Osteocyte (in vitro differentiated cells): ENCODE measurements around the gene DARS2. TPM values are rescaled to one million over a fixed set of nuclear protein-coding genes. Genes with fewer than 3 reads are reported as not detected.
"Not testable (repeated sequence)": the region's sequence is repeated elsewhere in the genome, so short reads cannot be mapped to it uniquely, and the experiment has no call there.

Source experiments
- DNase-seq: peaks from one replicate; pipeline ENCODE4 v3.0.0; 2021; ENCODE audit warnings: mixed read lengths; ENCODE audit not compliant: unreplicated experiment; ENCODE audit errors: extremely low spot score
- H3K27ac Mint-ChIP-seq: one replicate; pipeline ENCODE4 v1.8.0; 2021; ENCODE audit warnings: mild to moderate bottlenecking, mixed read lengths; ENCODE audit not compliant: unreplicated experiment
- H3K27me3 Mint-ChIP-seq: one replicate; pipeline ENCODE4 v1.8.0; 2021; ENCODE audit warnings: mixed read lengths; ENCODE audit not compliant: unreplicated experiment
- H3K36me3 Mint-ChIP-seq: one replicate; pipeline ENCODE4 v1.8.0; 2021; ENCODE audit warnings: mixed read lengths; ENCODE audit not compliant: unreplicated experiment
- H3K4me1 Mint-ChIP-seq: one replicate; pipeline ENCODE4 v1.8.0; 2021; ENCODE audit warnings: mixed read lengths; ENCODE audit not compliant: unreplicated experiment
- H3K4me3 Mint-ChIP-seq: one replicate; pipeline ENCODE4 v1.8.0; 2021; ENCODE audit warnings: mild to moderate bottlenecking, moderate library complexity, mixed read lengths; ENCODE audit not compliant: unreplicated experiment
- H3K9me3 Mint-ChIP-seq: one replicate; pipeline ENCODE4 v1.8.0; 2021; ENCODE audit warnings: mixed read lengths; ENCODE audit not compliant: unreplicated experiment
- CTCF ChIP-seq: fragments of 200-600 bp; sonication (generic); IDR thresholded peaks from 2 replicates; pipeline ENCODE4 v1.5.0; 2021; ENCODE audit warnings: antibody characterized with exemption, mild to moderate bottlenecking, moderate library complexity
- total RNA-seq: library from RNA; stranded (reverse); gene quantifications from 2 replicates; pipeline ENCODE4 v1.2.1, GENCODE V29; 2021

DARS2 gene
- total RNA-seq, 1 donor from 2014 or later, result 12.8 TPM

- no peak overlapping the region for H3K4me3 Mint-ChIP-seq
- no peak overlapping the region for H3K27ac Mint-ChIP-seq
- no peak for DNase-seq
- H3K27me3 Mint-ChIP-seq, result no peaks in the 10 kb centered on the region
- no peaks in the 10 kb centered on the region for H3K4me1 Mint-ChIP-seq
- H3K9me3 Mint-ChIP-seq, result no peaks in the 10 kb centered on the region
- TF ChIP-seq CTCF, result no peak
- H3K36me3 Mint-ChIP-seq, result peaks cover 21% of the 10 kb centered on the region
Observed at GRCh38 chr1:173789841-173790240, 34.6 kb upstream of the DARS2 start.

- no peaks in the 10 kb centered on the region for H3K27me3 Mint-ChIP-seq
- H3K36me3 Mint-ChIP-seq, result peaks cover 13% of the 10 kb centered on the region
- no peak for DNase-seq
- no peaks in the 10 kb centered on the region for H3K4me1 Mint-ChIP-seq
- TF ChIP-seq CTCF, result no peak
- no peak overlapping the region for H3K27ac Mint-ChIP-seq
- peaks cover 5% of the 10 kb centered on the region for H3K9me3 Mint-ChIP-seq
- no peak overlapping the region for H3K4me3 Mint-ChIP-seq
Observed at GRCh38 chr1:173798078-173798477, 26.4 kb upstream of the DARS2 start.

GRCh38 chr1:173799995-173800394, 24.5 kb upstream of the DARS2 start:
- not testable (repeated sequence) for H3K4me1 Mint-ChIP-seq, DNase-seq, H3K4me3 Mint-ChIP-seq, H3K9me3 Mint-ChIP-seq, H3K27me3 Mint-ChIP-seq, H3K27ac Mint-ChIP-seq
- H3K36me3 Mint-ChIP-seq, result peaks cover 13% of the 10 kb centered on the region

GRCh38 chr1:173802961-173803360, 21.5 kb upstream of the DARS2 start:
- Mint-ChIP-seq H3K4me1 (no peaks in the 10 kb centered on the region), H3K27me3 (no peaks in the 10 kb centered on the region), H3K4me3 (no peak overlapping the region), H3K27ac (no peak overlapping the region), H3K9me3 (no peaks in the 10 kb centered on the region), H3K36me3 (peaks cover 6% of the 10 kb centered on the region)
- no peak for TF ChIP-seq CTCF
- no peak for DNase-seq

- H3K9me3 Mint-ChIP-seq, H3K4me3 Mint-ChIP-seq, DNase-seq, H3K4me1 Mint-ChIP-seq, H3K27me3 Mint-ChIP-seq, H3K27ac Mint-ChIP-seq: not testable (repeated sequence)
- peaks cover 34% of the 10 kb centered on the region for H3K36me3 Mint-ChIP-seq
Observed at GRCh38 chr1:173813654-173814053, 10.8 kb upstream of the DARS2 start.

GRCh38 chr1:173818459-173818858, 6.0 kb upstream of the DARS2 start:
- no peak for TF ChIP-seq CTCF
- DNase-seq, result no peak
- Mint-ChIP-seq H3K27me3 (no peaks in the 10 kb centered on the region), H3K4me1 (peaks cover 24% of the 10 kb centered on the region), H3K27ac (no peak overlapping the region), H3K9me3 (peaks cover 4% of the 10 kb centered on the region), H3K4me3 (no peak overlapping the region), H3K36me3 (peaks cover 16% of the 10 kb centered on the region)
